Gastrocnemius medialis (tissue), 4 donors: ENCODE measurements around the gene KDM4B.

Experiments
- CTCF ChIP-seq, 5 experiments: fragments of 450-650 bp in 3 of 5; fragments of 200-600 bp in 2 of 5; sonication (generic) in 2 of 5; IDR thresholded peaks in 4 of 5; conservative IDR thresholded peaks in 1 of 5; 1 replicate in 4 of 5; 2 replicates in 1 of 5; pipeline ENCODE4 v1.5.1; 2016 to 2019; ENCODE audit warnings: antibody characterized with exemption in 5 of 5, mild to moderate bottlenecking in 3 of 5, moderate library complexity in 3 of 5
- POLR2A ChIP-seq, 2 donors: fragments of 450-650 bp; IDR thresholded peaks; one replicate each; pipeline ENCODE4 v1.6.1; 2017; ENCODE audit warnings: antibody characterized with exemption in 2 of 2, mild to moderate bottlenecking in 2 of 2, moderate library complexity in 2 of 2

DNA sequence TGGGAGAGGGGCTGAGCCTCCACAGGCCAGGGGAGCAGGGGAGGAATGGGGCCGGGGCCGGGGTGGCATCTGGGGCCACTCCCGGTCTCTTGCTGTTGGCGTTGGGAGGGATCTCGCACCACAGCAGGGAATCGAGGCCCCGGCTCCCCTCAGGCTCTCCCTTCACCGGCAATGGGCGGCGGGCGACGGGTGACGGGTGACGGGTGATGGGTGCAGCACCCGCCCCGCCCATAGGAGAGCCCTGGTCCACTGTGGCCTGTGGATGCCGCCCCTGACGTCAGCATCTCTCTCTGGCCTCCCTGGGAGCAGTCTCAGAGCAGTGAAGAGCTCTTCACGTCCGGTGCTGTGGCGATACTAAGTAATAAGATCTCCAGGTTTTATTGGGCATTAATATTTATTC, 133.6 kb downstream of the KDM4B start:
- TF ChIP-seq CTCF (IDR thresholded peaks at IDR 0.05 in 4 of 5, conservative IDR thresholded peaks at IDR 0.05 in 1 of 5) (no peak), POLR2A (IDR thresholded peaks at IDR 0.05) (no peak)
